CD8-positive, alpha-beta memory T cell (primary cell): ENCODE results near the gene MED12. TPM values are rescaled to one million over a fixed set of nuclear protein-coding genes. Genes with fewer than 3 reads are reported as not detected.

ENCODE experiments used
- polyA plus RNA-seq: library from polyadenylated mRNA; unstranded; fragments of 300-500 nt; fragmentation: Illumina TruSeq; gene quantifications from one replicate; pipeline ENCODE4 v1.2.3, GENCODE V29; 2021
- total RNA-seq, 2 experiments: library from RNA; stranded (reverse); gene quantifications; one replicate each; pipeline ENCODE4 v1.2.3, GENCODE V29; 2021

Gene MED12
- total and polyA plus RNA-seq, 3 experiments from 2014 or later = 19.0 to 61.1 (median 49.3) TPM

Other genes with a start within 250 kb of the MED12 start
- gene TEX11, start 209.9 kb upstream of the MED12 start, total RNA-seq = not detected
- not detected for gene TEX11, start 209.9 kb upstream of the MED12 start, polyA plus RNA-seq
- under 1 TPM; 0.16 to 0.28 TPM for gene SLC7A3, start 187.5 kb upstream of the MED12 start, total RNA-seq
- gene SLC7A3, start 187.5 kb upstream of the MED12 start, polyA plus RNA-seq = 1.5 TPM
- gene SNX12, start 50.3 kb upstream of the MED12 start, total RNA-seq = 10 to 100 TPM; 56.5 to 60.0 TPM
- gene SNX12, start 50.3 kb upstream of the MED12 start, polyA plus RNA-seq = 4.3 TPM
- gene FOXO4, start 22.7 kb upstream of the MED12 start, total RNA-seq = 10 to 100 TPM; 12.8 to 13.8 TPM
- gene FOXO4, start 22.7 kb upstream of the MED12 start, polyA plus RNA-seq = 2.8 TPM
- 10 to 100 TPM in 1 of 2 experiments, 1 to 10 TPM in 1; 9.5 to 11.0 TPM for gene CXorf65, start 11.9 kb upstream of the MED12 start, total RNA-seq
- gene CXorf65, start 11.9 kb upstream of the MED12 start, polyA plus RNA-seq = 4.9 TPM
- gene IL2RG, start 7.0 kb upstream of the MED12 start, total RNA-seq = 100 to 1,000 TPM; 312 to 323 TPM
- gene IL2RG, start 7.0 kb upstream of the MED12 start, polyA plus RNA-seq = 1,411 TPM
- gene NLGN3, start 26.2 kb downstream of the MED12 start, total RNA-seq = under 1 TPM; 0.46 to 0.69 TPM
- 0.16 TPM for gene NLGN3, start 26.2 kb downstream of the MED12 start, polyA plus RNA-seq
- gene GJB1, start 104.6 kb downstream of the MED12 start, total RNA-seq = not detected
- not detected for gene GJB1, start 104.6 kb downstream of the MED12 start, polyA plus RNA-seq
- gene ZMYM3, start 135.5 kb downstream of the MED12 start, total RNA-seq = 10 to 100 TPM; 16.5 to 16.7 TPM
- 7.4 TPM for gene ZMYM3, start 135.5 kb downstream of the MED12 start, polyA plus RNA-seq
- 100 to 1,000 TPM; 532 to 542 TPM for gene NONO, start 165.0 kb downstream of the MED12 start, total RNA-seq
- gene NONO, start 165.0 kb downstream of the MED12 start, polyA plus RNA-seq = 170 TPM
- 1 to 10 TPM; 3.7 to 3.8 TPM for gene ITGB1BP2, start 183.2 kb downstream of the MED12 start, total RNA-seq
- gene ITGB1BP2, start 183.2 kb downstream of the MED12 start, polyA plus RNA-seq = not detected
- gene TAF1, start 247.8 kb downstream of the MED12 start, total RNA-seq = 10 to 100 TPM; 34.0 to 34.7 TPM
- 9.0 TPM for gene TAF1, start 247.8 kb downstream of the MED12 start, polyA plus RNA-seq